Fibroblast of gingiva (primary cell): Measurements from ENCODE around the gene TIE1.
"Not testable (repeated sequence)": the region's sequence is repeated elsewhere in the genome, so short reads cannot be mapped to it uniquely, and the experiment has no call there.

Experiments
- DNase-seq: peaks from one replicate; pipeline ENCODE4 v3.0.0-alpha.2; 2011; ENCODE audit warnings: low read depth

TIE1 gene

GRCh38 chr1:43363283-43363934, 62.6 kb downstream of the TIE1 start:
- peak; percentile 35 for DNase-seq

- DNase-seq = no peak
These were observed 63.2 kb downstream of the TIE1 start for GRCh38 chr1:43363935-43364525.

GRCh38 chr1:43365678-43366077, 64.9 kb downstream of the TIE1 start:
- DNase-seq = no peak

DNA sequence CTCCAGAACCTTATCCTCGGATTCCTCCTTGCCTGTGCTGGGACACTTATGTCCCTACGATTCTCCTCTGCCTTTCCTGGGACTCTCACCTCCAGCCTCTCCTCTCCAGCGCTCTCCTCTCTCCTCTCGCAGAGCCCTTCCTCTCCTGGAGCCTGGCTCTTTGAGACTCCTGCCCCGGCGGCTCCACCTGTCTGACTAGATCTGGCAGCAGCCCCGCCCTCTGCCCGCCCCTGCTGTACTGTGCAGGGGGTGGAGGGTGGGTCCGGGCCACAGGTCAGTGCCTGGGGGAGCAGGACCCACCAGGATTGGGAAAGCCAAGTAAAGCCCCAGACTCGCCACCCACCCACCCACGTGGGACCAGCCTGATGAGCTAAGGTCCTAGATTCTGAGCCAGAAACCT, 65.4 kb downstream of the TIE1 start:
- DNase-seq = no peak

- no peak for DNase-seq
These were observed 65.8 kb downstream of the TIE1 start for GRCh38 chr1:43366601-43367025.

DNA sequence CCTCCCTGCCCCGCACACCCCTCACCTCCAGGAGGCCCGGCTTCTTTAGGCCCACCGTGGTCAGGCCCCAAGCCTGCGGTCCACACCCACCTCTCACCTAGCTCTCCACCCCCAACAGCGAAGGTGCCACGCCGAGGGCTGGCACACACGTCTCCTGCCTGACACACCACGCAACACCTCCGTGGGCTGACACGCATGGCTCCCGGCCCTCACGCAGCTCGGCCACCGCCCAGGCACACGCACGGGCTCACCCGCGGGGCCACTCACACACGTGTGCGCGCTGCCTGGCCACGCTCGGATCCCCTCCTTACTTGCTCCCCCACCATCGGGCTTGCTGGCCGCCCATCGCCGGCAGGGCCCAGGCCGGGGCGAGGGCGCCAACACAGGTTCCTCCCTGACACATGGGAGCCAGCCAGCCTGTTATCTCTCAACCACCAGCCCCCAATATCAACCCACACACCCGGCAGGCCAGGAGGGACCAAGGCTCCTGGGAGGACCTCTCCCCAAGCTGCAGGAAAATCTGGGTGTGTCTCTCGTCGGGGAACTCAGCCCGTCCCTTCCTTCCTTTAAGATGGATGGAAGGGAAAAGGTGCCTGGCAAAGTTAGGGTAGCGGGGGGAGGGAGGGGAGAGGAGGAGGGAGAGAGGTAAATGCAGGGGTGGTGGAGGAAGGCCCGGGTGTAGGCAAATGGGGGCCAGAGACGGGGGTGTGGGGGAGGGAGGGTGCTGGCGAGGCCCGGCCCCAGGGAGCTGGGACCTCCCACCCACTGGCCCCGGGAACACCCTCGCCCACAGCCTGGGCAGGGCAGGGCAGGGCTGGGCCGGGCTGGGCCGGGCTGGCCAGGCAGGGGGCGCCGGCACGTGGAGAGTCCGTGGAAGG, 66.5 kb downstream of the TIE1 start:
- DNase-seq = no peak

- DNase-seq = peak; percentile 85
These were observed 67.3 kb downstream of the TIE1 start, which contains the start of gene ELOVL1 for GRCh38 chr1:43367904-43368645. Gene ELOVL1 (minus strand): TSS chr1:43368011. CDS start chr1:43365609, 2,402 bp downstream.

GRCh38 chr1:43368646-43369020, 67.9 kb downstream of the TIE1 start:
- no peak for DNase-seq

GRCh38 chr1:43369779-43370178, 69.0 kb downstream of the TIE1 start:
- DNase-seq = not testable (repeated sequence)

DNA sequence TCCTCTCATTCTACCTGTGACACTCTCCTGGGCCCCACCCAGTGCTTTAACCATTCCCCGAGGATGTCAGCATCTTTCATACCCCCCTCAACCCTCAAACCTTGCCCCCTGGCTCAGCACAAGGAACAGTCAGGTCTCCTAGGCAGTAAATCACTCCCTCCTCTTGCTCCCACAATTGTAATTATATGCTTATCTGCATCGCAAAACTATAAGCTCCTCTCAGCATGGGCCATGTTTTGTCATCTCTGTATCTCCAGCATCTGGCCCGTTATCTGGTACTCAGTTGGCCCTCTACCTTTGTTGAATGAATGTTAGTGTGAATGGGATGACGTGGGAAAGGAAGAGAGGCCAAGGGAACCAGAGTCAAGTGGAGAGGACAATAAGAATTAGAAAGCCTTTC, 69.8 kb downstream of the TIE1 start:
- DNase-seq = no peak

DNA sequence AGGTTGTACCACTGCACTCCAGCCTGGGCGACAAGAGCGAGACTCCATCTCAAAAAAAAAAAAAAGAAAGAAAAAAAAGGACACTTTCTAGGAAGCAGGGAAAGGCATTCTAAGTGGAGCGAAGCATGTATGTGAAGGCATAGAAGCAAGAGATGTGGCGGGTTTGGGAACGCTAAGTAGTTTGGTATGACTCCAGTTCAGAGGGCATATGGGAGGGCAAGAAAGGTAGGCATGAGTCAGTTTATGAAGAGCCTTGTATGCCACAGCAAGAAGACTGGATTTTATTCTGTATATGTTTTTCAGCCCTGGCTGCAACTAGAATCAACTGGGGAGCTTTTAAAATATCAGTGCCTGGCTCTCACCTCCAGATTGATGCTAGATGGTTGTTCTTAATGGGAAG, 71.4 kb downstream of the TIE1 start:
- no peak for DNase-seq
